HepG2 (cell line): ENCODE data around the gene LRRC45. TPM values are rescaled to one million over a fixed set of nuclear protein-coding genes. Genes with fewer than 3 reads are reported as not detected.

ENCODE experiments used
- AGO2 ChIP-seq: fragments of 200-400 bp; formaldehyde crosslinking; optimal IDR thresholded peaks from 2 replicates; pipeline ENCODE3; 2017; ENCODE audit warnings: mild to moderate bottlenecking, low read depth, low read length, moderate library complexity
- BHLHE40 ChIP-seq: IDR thresholded peaks from 2 replicates; pipeline ENCODE4 v1.6.1; 2011; ENCODE audit warnings: low read length, improper control_type of control experiment
- CENPX ChIP-seq: sonication (generic); formaldehyde crosslinking; IDR thresholded peaks from 2 replicates; pipeline ENCODE4 v1.9.0; 2021; ENCODE audit warnings: mild to moderate bottlenecking, missing genetic modification reagents, moderate library complexity
- CREM ChIP-seq, 2 experiments: sonication (generic) in 1 of 2; formaldehyde crosslinking in 1 of 2; IDR thresholded peaks; 2 replicates each; pipeline versions ENCODE4 v1.4.0 to v1.6.1; 2016 to 2020; ENCODE audit warnings: antibody characterized with exemption in 1 of 2, mild to moderate bottlenecking in 1 of 2, missing genetic modification reagents in 1 of 2
- FOSL1 ChIP-seq: sonication (generic); formaldehyde crosslinking; IDR thresholded peaks from 2 replicates; pipeline ENCODE4 v1.9.0; 2021; ENCODE audit warnings: missing genetic modification reagents, borderline replicate concordance
- HDAC6 ChIP-seq: fragments of 200-600 bp; sonication (generic); IDR thresholded peaks from 2 replicates; pipeline ENCODE4 v1.7.0; 2017; ENCODE audit warnings: mild to moderate bottlenecking, antibody characterized with exemption, low read length, low read depth
- HINFP ChIP-seq: sonication (generic); formaldehyde crosslinking; IDR thresholded peaks from 2 replicates; pipeline ENCODE4 v1.4.0; 2020; ENCODE audit warnings: low read depth, mild to moderate bottlenecking, missing genetic modification reagents
- HNRNPUL1 ChIP-seq: fragments of 200-400 bp; formaldehyde crosslinking; IDR thresholded peaks from 2 replicates; pipeline ENCODE4 v1.6.1; 2017; ENCODE audit warnings: low read depth, mild to moderate bottlenecking, low read length, moderate library complexity
- NCOA5 ChIP-seq: sonication (generic); formaldehyde crosslinking; IDR thresholded peaks from 2 replicates; pipeline ENCODE4 v1.4.0; 2020; ENCODE audit warnings: missing genetic modification reagents
- PHF8 ChIP-seq: sonication (generic); formaldehyde crosslinking; IDR thresholded peaks from 2 replicates; pipeline ENCODE4 v1.5.0; 2020; ENCODE audit warnings: missing genetic modification reagents
- PLRG1 ChIP-seq: fragments of 450-650 bp; conservative IDR thresholded peaks from 2 replicates; pipeline ENCODE4 v1.6.1; 2016
- POLR2AphosphoS5 ChIP-seq: IDR thresholded peaks from 2 replicates; pipeline ENCODE4 v1.6.1; 2012; ENCODE audit warnings: low read depth, low read length
- RFXANK ChIP-seq: IDR thresholded peaks from 2 replicates; pipeline ENCODE4 v1.6.1; 2016
- RFXAP ChIP-seq: sonication (generic); formaldehyde crosslinking; IDR thresholded peaks from 2 replicates; pipeline ENCODE4 v1.4.0; 2020; ENCODE audit warnings: missing genetic modification reagents, borderline replicate concordance
- SIN3A ChIP-seq: IDR thresholded peaks from 2 replicates; pipeline ENCODE4 v1.6.1; 2011; ENCODE audit warnings: low read depth, mild to moderate bottlenecking, control low read depth, low read length, borderline replicate concordance
- SMAD3 ChIP-seq: sonication (generic); formaldehyde crosslinking; IDR thresholded peaks from 2 replicates; pipeline ENCODE4 v1.4.0; 2020; ENCODE audit warnings: missing genetic modification reagents
- SP2 ChIP-seq: sonication (generic); formaldehyde crosslinking; IDR thresholded peaks from 2 replicates; pipeline ENCODE4 v1.5.1; 2020; ENCODE audit warnings: mild to moderate bottlenecking, missing genetic modification reagents
- TEAD3 ChIP-seq: optimal IDR thresholded peaks from 2 replicates; pipeline ENCODE3; 2016; ENCODE audit warnings: borderline replicate concordance
- TEF ChIP-seq: sonication (generic); formaldehyde crosslinking; IDR thresholded peaks from 2 replicates; pipeline ENCODE4 v1.5.0; 2020; ENCODE audit warnings: missing genetic modification reagents
- THYN1 ChIP-seq: sonication (generic); formaldehyde crosslinking; IDR thresholded peaks from 2 replicates; pipeline ENCODE4 v1.8.1; 2023; ENCODE audit warnings: low read depth, mild to moderate bottlenecking, moderate library complexity, missing genetic modification reagents, borderline replicate concordance
- XRCC5 ChIP-seq: fragments of 200-400 bp; formaldehyde crosslinking; optimal IDR thresholded peaks from 2 replicates; pipeline ENCODE3; 2017; ENCODE audit warnings: mild to moderate bottlenecking, low read length
- ZIK1 ChIP-seq: sonication (generic); formaldehyde crosslinking; IDR thresholded peaks from 2 replicates; pipeline ENCODE4 v1.5.0; 2020; ENCODE audit warnings: mild to moderate bottlenecking, low read depth, missing genetic modification reagents, borderline replicate concordance
- ZNF260 ChIP-seq: sonication (generic); formaldehyde crosslinking; IDR thresholded peaks from 2 replicates; pipeline ENCODE4 v1.4.0; 2020; ENCODE audit warnings: missing genetic modification reagents, low read depth, mild to moderate bottlenecking, borderline replicate concordance
- ZNF343 ChIP-seq: sonication (generic); formaldehyde crosslinking; IDR thresholded peaks from 2 replicates; pipeline ENCODE4 v1.4.0; 2020; ENCODE audit warnings: mild to moderate bottlenecking, missing genetic modification reagents
- ZNF354B ChIP-seq: sonication (generic); formaldehyde crosslinking; IDR thresholded peaks from 2 replicates; pipeline ENCODE4 v1.8.0; 2022; ENCODE audit warnings: mild to moderate bottlenecking, missing genetic modification reagents
- ZNF546 ChIP-seq: sonication (generic); formaldehyde crosslinking; conservative IDR thresholded peaks from 2 replicates; pipeline ENCODE4 v1.8.1; 2023; ENCODE audit warnings: mild to moderate bottlenecking, missing genetic modification reagents
- ZNF652 ChIP-seq: IDR thresholded peaks from 2 replicates; pipeline ENCODE4 v1.6.1; 2016; ENCODE audit warnings: low read depth, borderline replicate concordance
- ZSCAN20 ChIP-seq: sonication (generic); formaldehyde crosslinking; IDR thresholded peaks from 2 replicates; pipeline ENCODE4 v1.4.0; 2020; ENCODE audit warnings: missing genetic modification reagents, mild to moderate bottlenecking, borderline replicate concordance
- ZSCAN25 ChIP-seq: sonication (generic); formaldehyde crosslinking; IDR thresholded peaks from 2 replicates; pipeline ENCODE4 v1.8.0; 2022; ENCODE audit warnings: mild to moderate bottlenecking, missing genetic modification reagents
- polyA plus RNA-seq, 8 experiments: library from polyadenylated mRNA; depleted of rRNA in 3 of 8; stranded (reverse) in 7 of 8; unstranded in 1 of 8; fragments of >200 nt; fragmentation: Illumina TruSeq in 4 of 8; extraction: Trizol in 4 of 8; gene quantifications; 2 replicates each; pipeline versions ENCODE4 v1.2.1 to v1.2.3, GENCODE V29; 2011 to 2016; ENCODE audit warnings: low read depth in 4 of 8, missing spikeins in 1 of 8, mixed read lengths in 1 of 8; ENCODE audit not compliant: insufficient read depth in 1 of 8
- total RNA-seq, 5 experiments: library from RNA; depleted of rRNA; stranded (reverse); fragments of >200 nt; fragmentation: Illumina TruSeq; extraction: Trizol; gene quantifications; 2 replicates each; pipeline ENCODE4 v1.2.3, GENCODE V29; 2016; ENCODE audit warnings: low read depth in 1 of 5
- TF ChIP-seq, protein P1 (sequence below): sonication (generic); formaldehyde crosslinking; IDR thresholded peaks from 2 replicates; pipeline ENCODE4 v1.5.1; 2020; ENCODE audit warnings: missing genetic modification reagents, mild to moderate bottlenecking, borderline replicate concordance

Gene LRRC45
- total and polyA plus RNA-seq, 2 of the 13 experiments (the other 11 are each of a cell fraction or from before 2014, with no cell fraction given), result 11.6 to 48.1 TPM

DNA sequence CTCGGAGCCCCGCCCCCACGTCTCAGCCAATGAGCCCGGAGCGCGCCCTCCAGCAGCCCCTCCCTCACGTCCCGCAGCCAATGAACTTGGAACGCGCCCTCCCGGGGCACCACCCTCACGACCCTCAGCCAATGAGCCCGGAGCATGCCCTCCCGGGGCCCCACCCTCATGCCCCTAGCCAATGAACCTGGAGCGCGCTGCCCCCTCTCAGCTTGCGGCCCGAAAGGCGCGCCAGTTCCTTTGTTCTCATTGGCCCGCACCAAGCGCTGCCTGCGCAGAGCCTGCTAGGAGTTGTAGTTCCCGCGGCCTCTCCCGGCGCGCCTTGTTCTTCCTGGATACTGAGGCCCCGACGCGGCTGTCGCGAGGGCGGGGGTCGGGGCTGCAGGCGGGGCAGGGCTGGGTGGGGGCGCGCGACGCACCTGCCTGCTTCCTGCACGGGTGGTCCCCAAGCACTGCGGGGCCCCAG, at the start of gene LRRC45 (continued):
- no peak for TF ChIP-seq HNRNPUL1
- no peak; the same call in 1 of the 2 replicates for TF ChIP-seq SIN3A
- TF ChIP-seq HINFP, result 0 out of 2 replicates have a peak, but pooled peaks have one; percentile 10
- no peak for TF ChIP-seq THYN1 (CRISPR knock-in tag)
- no peak for TF ChIP-seq TEF (CRISPR knock-in tag)
- no peak for TF ChIP-seq POLR2AphosphoS5
- TF ChIP-seq ZNF652, result no peak
- no peak for TF ChIP-seq HDAC6
- TF ChIP-seq ZSCAN25 (CRISPR knock-in tag), result no peak
- TF ChIP-seq PHF8, result no peak
- peak; percentile 69; the same call in 1 of the 2 replicates for TF ChIP-seq RFXANK (CRISPR knock-in tag)
- no peak for TF ChIP-seq ZNF354B
- no peak for TF ChIP-seq NCOA5 (CRISPR knock-in tag)
- no peak for TF ChIP-seq PLRG1
- peak; percentile 88 for TF ChIP-seq CREM (IDR thresholded peaks at IDR 0.05)
- no peak for TF ChIP-seq CREM (CRISPR knock-in tag; IDR thresholded peaks at IDR 0.05)
- no peak for TF ChIP-seq ZNF260 (CRISPR knock-in tag)
- no peak for TF ChIP-seq BHLHE40
- no peak for TF ChIP-seq ZSCAN20 (CRISPR knock-in tag)
- no peak for TF ChIP-seq AGO2
- no peak for TF ChIP-seq CENPX (CRISPR knock-in tag)
- TF ChIP-seq TEAD3 (CRISPR knock-in tag), result no peak
- no peak for TF ChIP-seq SMAD3 (CRISPR knock-in tag)
- TF ChIP-seq ZIK1 (CRISPR knock-in tag), result no peak; the same call in 1 of the 2 replicates
- no peak for TF ChIP-seq XRCC5
- no peak for TF ChIP-seq FOSL1 (CRISPR knock-in tag)
- TF ChIP-seq ZNF546, result no peak
- TF ChIP-seq SP2 (CRISPR knock-in tag), result peak; percentile 97
- TF ChIP-seq ZNF343 (CRISPR knock-in tag), result peak; percentile 16; the same call in 1 of the 2 replicates
- TF ChIP-seq, protein P1, sequence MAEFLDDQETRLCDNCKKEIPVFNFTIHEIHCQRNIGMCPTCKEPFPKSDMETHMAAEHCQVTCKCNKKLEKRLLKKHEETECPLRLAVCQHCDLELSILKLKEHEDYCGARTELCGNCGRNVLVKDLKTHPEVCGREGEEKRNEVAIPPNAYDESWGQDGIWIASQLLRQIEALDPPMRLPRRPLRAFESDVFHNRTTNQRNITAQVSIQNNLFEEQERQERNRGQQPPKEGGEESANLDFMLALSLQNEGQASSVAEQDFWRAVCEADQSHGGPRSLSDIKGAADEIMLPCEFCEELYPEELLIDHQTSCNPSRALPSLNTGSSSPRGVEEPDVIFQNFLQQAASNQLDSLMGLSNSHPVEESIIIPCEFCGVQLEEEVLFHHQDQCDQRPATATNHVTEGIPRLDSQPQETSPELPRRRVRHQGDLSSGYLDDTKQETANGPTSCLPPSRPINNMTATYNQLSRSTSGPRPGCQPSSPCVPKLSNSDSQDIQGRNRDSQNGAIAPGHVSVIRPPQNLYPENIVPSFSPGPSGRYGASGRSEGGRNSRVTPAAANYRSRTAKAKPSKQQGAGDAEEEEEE (CRISPR knock-in tag), result no peak
- TF ChIP-seq RFXAP, result no peak; the same call in 1 of the 2 replicates
